HL-60 (cell line): ENCODE results near the gene HPS1.

Experiments used
- CTCF ChIP-seq: IDR thresholded peaks from one replicate; pipeline ENCODE4 v1.5.1; 2011; ENCODE audit warnings: low read length, control low read depth, inconsistent platforms; ENCODE audit not compliant: insufficient read depth
- GABPA ChIP-seq: IDR thresholded peaks from 2 replicates; pipeline ENCODE4 v1.6.1; 2012; ENCODE audit warnings: low read depth
- POLR2AphosphoS5 ChIP-seq: IDR thresholded peaks from 2 replicates; pipeline ENCODE4 v1.6.1; 2012; ENCODE audit warnings: low read depth
- REST ChIP-seq: IDR thresholded peaks from 2 replicates; pipeline ENCODE4 v1.6.1; 2012; ENCODE audit warnings: low read depth; ENCODE audit not compliant: insufficient replicate concordance

GRCh38 chr10:98403812-98404504 lies 42.8 kb downstream of the HPS1 start:
- no peak for TF ChIP-seq POLR2AphosphoS5
- TF ChIP-seq CTCF: no peak
- TF ChIP-seq GABPA: no peak
- no peak for TF ChIP-seq REST
